Tibial nerve (tissue), 4 donors: ENCODE results near the gene ADAMTSL1. TPM values are rescaled to one million over a fixed set of nuclear protein-coding genes. Genes with fewer than 3 reads are reported as not detected.

Experiments
- DNase-seq, 2 donors: peaks; one replicate each; pipeline ENCODE4 v3.0.0-alpha.2; 2019; ENCODE audit warnings: low spot score in 2 of 2
- H3K27ac ChIP-seq, 4 donors: fragments of 200-600 bp; sonication (generic) in 3 of 4; one replicate each; pipeline ENCODE4 v1.5.1; 2017 to 2019; ENCODE audit warnings: mild to moderate bottlenecking in 1 of 4
- H3K27me3 ChIP-seq, 2 donors: fragments of 200-600 bp; sonication (generic) in 1 of 2; one replicate each; pipeline versions ENCODE4 v1.5.1 to v1.6.0; 2017 to 2019
- H3K36me3 ChIP-seq, 3 donors: fragments of 200-600 bp; sonication (generic); one replicate each; pipeline ENCODE4 v1.5.1; 2018 to 2019
- H3K4me1 ChIP-seq, 4 donors: fragments of 200-600 bp; sonication (generic) in 3 of 4; one replicate each; pipeline ENCODE4 v1.5.1; 2017 to 2019
- H3K4me3 ChIP-seq, 4 donors: fragments of 200-600 bp; sonication (generic) in 3 of 4; one replicate each; pipeline ENCODE4 v1.5.1; 2017 to 2019; ENCODE audit warnings: mild to moderate bottlenecking in 1 of 4, moderate library complexity in 1 of 4
- H3K9me3 ChIP-seq, 4 donors: fragments of 200-600 bp; sonication (generic) in 3 of 4; one replicate each; pipeline ENCODE4 v1.5.1; 2017 to 2019
- EP300 ChIP-seq, 2 donors: sonication (generic); formaldehyde crosslinking; IDR thresholded peaks; one replicate each; pipeline ENCODE4 v1.6.1; 2017; ENCODE audit warnings: antibody characterized with exemption in 2 of 2, mild to moderate bottlenecking in 1 of 2
- POLR2A ChIP-seq, 2 donors: fragments of 450-650 bp; IDR thresholded peaks; one replicate each; pipeline ENCODE4 v1.6.1; 2017; ENCODE audit warnings: antibody characterized with exemption in 2 of 2, mild to moderate bottlenecking in 2 of 2, moderate library complexity in 2 of 2
- WGBS, 2 donors: methylation state at CpG; one replicate each; pipeline ENCODE4 v1.1.5; 2018; 5-methylcytosine and 5-hydroxymethylcytosine counted together
- total RNA-seq, 4 donors: library from RNA; depleted of rRNA; stranded (reverse); fragments of >200 nt; gene quantifications; one replicate each; pipeline ENCODE4 v1.1.0, GENCODE V29; 2016
- TF ChIP-seq, protein P1 (sequence below), 5 experiments: fragments of 200-600 bp in 3 of 5; fragments of 450-650 bp in 2 of 5; sonication (generic) in 3 of 5; IDR thresholded peaks; one replicate each; pipeline ENCODE4 v1.5.1; 2016 to 2019; ENCODE audit warnings: antibody characterized with exemption in 5 of 5, mild to moderate bottlenecking in 3 of 5, moderate library complexity in 2 of 5

The ADAMTSL1 gene
- total RNA-seq, 4 donors from 2014 or later, result 11.9 to 27.1 (median 21.3) TPM

DNA sequence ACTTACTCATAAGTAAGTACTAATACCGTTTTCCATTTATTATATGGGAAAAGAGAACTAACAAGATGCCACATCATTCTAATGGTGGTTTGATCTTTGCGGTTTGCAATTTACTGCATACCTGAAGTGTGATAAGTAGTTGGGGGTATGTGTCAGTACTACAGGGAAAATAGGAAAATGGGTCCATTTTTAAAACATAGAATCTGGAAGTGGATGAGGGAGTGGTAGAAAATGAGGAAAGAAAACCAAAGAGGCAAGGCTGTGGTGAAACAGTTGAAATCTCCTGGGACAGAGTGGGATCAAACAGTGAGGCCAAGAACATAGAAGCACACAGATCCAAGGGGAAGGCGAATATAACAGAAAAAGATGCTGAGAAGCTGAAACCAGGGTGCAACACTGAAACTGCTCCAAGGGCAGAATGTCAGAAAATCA is 6.7 kb downstream of the ADAMTSL1 start:
- no peak overlapping the region for H3K4me3 ChIP-seq
- WGBS, 2 donors, result 73 to 78% methylated on average over 3 of the region's 3 CpGs
- peak in 1 of 2 donors; percentile 26 for DNase-seq
- peak overlapping the region in 2 of 4 donors; percentile 68 to 84 for H3K27ac ChIP-seq
- TF ChIP-seq, protein P1, sequence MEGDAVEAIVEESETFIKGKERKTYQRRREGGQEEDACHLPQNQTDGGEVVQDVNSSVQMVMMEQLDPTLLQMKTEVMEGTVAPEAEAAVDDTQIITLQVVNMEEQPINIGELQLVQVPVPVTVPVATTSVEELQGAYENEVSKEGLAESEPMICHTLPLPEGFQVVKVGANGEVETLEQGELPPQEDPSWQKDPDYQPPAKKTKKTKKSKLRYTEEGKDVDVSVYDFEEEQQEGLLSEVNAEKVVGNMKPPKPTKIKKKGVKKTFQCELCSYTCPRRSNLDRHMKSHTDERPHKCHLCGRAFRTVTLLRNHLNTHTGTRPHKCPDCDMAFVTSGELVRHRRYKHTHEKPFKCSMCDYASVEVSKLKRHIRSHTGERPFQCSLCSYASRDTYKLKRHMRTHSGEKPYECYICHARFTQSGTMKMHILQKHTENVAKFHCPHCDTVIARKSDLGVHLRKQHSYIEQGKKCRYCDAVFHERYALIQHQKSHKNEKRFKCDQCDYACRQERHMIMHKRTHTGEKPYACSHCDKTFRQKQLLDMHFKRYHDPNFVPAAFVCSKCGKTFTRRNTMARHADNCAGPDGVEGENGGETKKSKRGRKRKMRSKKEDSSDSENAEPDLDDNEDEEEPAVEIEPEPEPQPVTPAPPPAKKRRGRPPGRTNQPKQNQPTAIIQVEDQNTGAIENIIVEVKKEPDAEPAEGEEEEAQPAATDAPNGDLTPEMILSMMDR (IDR thresholded peaks at IDR 0.05), result no peak
- no peak for TF ChIP-seq POLR2A (IDR thresholded peaks at IDR 0.05)
- TF ChIP-seq EP300 (IDR thresholded peaks at IDR 0.05), result peak in 1 of 2 donors; percentile 72
- H3K4me1 ChIP-seq, result peaks cover 0 to 21% (median 3%) of the 10 kb centered on the region in 4 donors
- no peaks in the 10 kb centered on the region for H3K36me3 ChIP-seq
- no peaks in the 10 kb centered on the region for H3K27me3 ChIP-seq
- H3K9me3 ChIP-seq, result no peaks in the 10 kb centered on the region

- 76 to 77% methylated on average over 2 of the region's 2 CpGs for WGBS, 2 donors
- Histone ChIP-seq H3K4me1 (peaks cover 0 to 25% (median 3%) of the 10 kb centered on the region in 4 donors), H3K27me3 (no peaks in the 10 kb centered on the region), H3K4me3 (no peak overlapping the region), H3K9me3 (no peaks in the 10 kb centered on the region), H3K36me3 (no peaks in the 10 kb centered on the region), H3K27ac (no peak overlapping the region)
- DNase-seq, result no peak
- TF ChIP-seq POLR2A (IDR thresholded peaks at IDR 0.05) (no peak), EP300 (IDR thresholded peaks at IDR 0.05) (no peak)
- TF ChIP-seq, protein P1 (IDR thresholded peaks at IDR 0.05), result no peak
Observed at GRCh38 chr9:18482371-18482770, 8.4 kb downstream of the ADAMTSL1 start.

DNA sequence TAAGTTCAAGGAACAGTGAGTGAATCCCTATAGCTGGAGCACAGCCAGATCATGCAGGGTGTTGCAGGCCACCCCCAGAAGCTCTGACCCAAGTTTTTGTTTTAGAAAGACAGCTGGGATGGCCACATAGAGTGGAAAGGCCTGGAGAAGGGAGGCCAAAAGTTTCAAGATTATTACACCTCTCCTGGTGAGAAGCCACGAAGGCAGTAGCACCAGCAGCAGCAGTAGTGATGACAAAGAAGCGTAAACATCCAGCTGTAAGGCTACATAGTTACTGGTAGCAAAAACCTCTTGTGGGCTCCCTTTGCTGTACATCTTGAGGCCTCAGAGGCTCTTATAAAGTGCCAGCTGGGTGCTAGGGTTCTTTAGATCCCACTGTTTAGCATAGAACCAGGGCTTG is 11.8 kb downstream of the ADAMTSL1 start:
- H3K4me3 ChIP-seq, result no peak overlapping the region
- 79 to 82% methylated on average over 2 of the region's 2 CpGs for WGBS, 2 donors
- no peak overlapping the region for H3K27ac ChIP-seq
- TF ChIP-seq EP300 (IDR thresholded peaks at IDR 0.05) (no peak), POLR2A (IDR thresholded peaks at IDR 0.05) (no peak)
- TF ChIP-seq, protein P1 (IDR thresholded peaks at IDR 0.05), result no peak
- DNase-seq, result no peak
- H3K36me3 ChIP-seq, result no peaks in the 10 kb centered on the region
- no peaks in the 10 kb centered on the region for H3K9me3 ChIP-seq
- no peaks in the 10 kb centered on the region for H3K27me3 ChIP-seq
- peaks cover 0 to 20% (median 0%) of the 10 kb centered on the region in 4 donors for H3K4me1 ChIP-seq

- H3K36me3 ChIP-seq, result no peaks in the 10 kb centered on the region
- H3K9me3 ChIP-seq, result no peaks in the 10 kb centered on the region
- no peak overlapping the region for H3K4me3 ChIP-seq
- peaks cover 0 to 31% (median 8%) of the 10 kb centered on the region in 4 donors for H3K4me1 ChIP-seq
- TF ChIP-seq, protein P1 (IDR thresholded peaks at IDR 0.05), result no peak
- TF ChIP-seq EP300 (IDR thresholded peaks at IDR 0.05) (no peak), POLR2A (IDR thresholded peaks at IDR 0.05) (no peak)
- H3K27ac ChIP-seq, result no peak overlapping the region
- DNase-seq, result no peak
- H3K27me3 ChIP-seq, result no peaks in the 10 kb centered on the region
- 67 to 81% methylated on average over 7 of the region's 7 CpGs for WGBS, 2 donors
Observed at GRCh38 chr9:18487611-18488010, 13.7 kb downstream of the ADAMTSL1 start.

GRCh38 chr9:18488886-18489285 is 14.9 kb downstream of the ADAMTSL1 start:
- H3K36me3 ChIP-seq, result no peaks in the 10 kb centered on the region
- TF ChIP-seq POLR2A (IDR thresholded peaks at IDR 0.05) (no peak), EP300 (IDR thresholded peaks at IDR 0.05) (no peak)
- TF ChIP-seq, protein P1 (IDR thresholded peaks at IDR 0.05), result no peak
- H3K27me3 ChIP-seq, result no peaks in the 10 kb centered on the region
- H3K4me3 ChIP-seq, result no peak overlapping the region
- H3K9me3 ChIP-seq, result no peaks in the 10 kb centered on the region
- 80 to 83% methylated on average over 2 of the region's 2 CpGs for whole genome bisulfite sequencing, 2 donors
- H3K27ac ChIP-seq, result no peak overlapping the region
- DNase-seq, result no peak
- H3K4me1 ChIP-seq, result peaks cover 0 to 38% (median 10%) of the 10 kb centered on the region in 4 donors
